CD4-positive, alpha-beta T cell treated with Interleukin-1 beta for 1 hour (primary cell): ENCODE measurements around the gene SNN.

Experiments
- DNase-seq, 2 donors: peaks; one replicate each; pipeline ENCODE4 v3.0.0-alpha.2; 2020 to 2022

SNN gene

GRCh38 chr16:11681976-11682654 lies 13.9 kb downstream of the SNN start:
- peak in 1 of 2 donors; percentile 45 for DNase-seq

GRCh38 chr16:11682655-11683096 lies 14.4 kb downstream of the SNN start:
- DNase-seq = peak in 1 of 2 donors; percentile 33

GRCh38 chr16:11683145-11683544 lies 14.9 kb downstream of the SNN start:
- no peak for DNase-seq

GRCh38 chr16:11684231-11685025 lies 16.2 kb downstream of the SNN start:
- DNase-seq = no peak

- DNase-seq = no peak
Observed at GRCh38 chr16:11685844-11686618, 17.8 kb downstream of the SNN start.

GRCh38 chr16:11686713-11687380 lies 18.6 kb downstream of the SNN start:
- no peak for DNase-seq

GRCh38 chr16:11687601-11688519 lies 19.6 kb downstream of the SNN start:
- DNase-seq = no peak

- DNase-seq = no peak
Observed at GRCh38 chr16:11688520-11688886, 20.2 kb downstream of the SNN start.

- peak in 1 of 2 donors; percentile 36 for DNase-seq
Observed at GRCh38 chr16:11689031-11689840, 21.0 kb downstream of the SNN start.

- no peak for DNase-seq
Observed at GRCh38 chr16:11691235-11691634, 23.0 kb downstream of the SNN start.

- DNase-seq = no peak
Observed at GRCh38 chr16:11691771-11692170, 23.5 kb downstream of the SNN start.

- DNase-seq = no peak
Observed at GRCh38 chr16:11692171-11692570, 23.9 kb downstream of the SNN start.

- DNase-seq = no peak
Observed at GRCh38 chr16:11692651-11693050, 24.4 kb downstream of the SNN start.

- no peak for DNase-seq
Observed at GRCh38 chr16:11696266-11697012, 28.2 kb downstream of the SNN start.

GRCh38 chr16:11697319-11697718 lies 29.1 kb downstream of the SNN start:
- no peak for DNase-seq

GRCh38 chr16:11698271-11698689 lies 30.0 kb downstream of the SNN start:
- DNase-seq = peak in 1 of 2 donors; percentile 19

GRCh38 chr16:11699234-11699894 lies 31.1 kb downstream of the SNN start:
- no peak for DNase-seq

GRCh38 chr16:11700264-11701029 lies 32.2 kb downstream of the SNN start:
- peak in 1 of 2 donors; percentile 25 for DNase-seq
